Heart left ventricle (tissue), 16 donors: Measurements from ENCODE around the gene TMEM156. TPM values are rescaled to one million over a fixed set of nuclear protein-coding genes. Genes with fewer than 3 reads are reported as not detected.

Source experiments
- ATAC-seq, 4 donors: fragments of 200-7000 bp; cut with Tn5 transposase; one replicate each; pipeline ENCODE4 v1.9.1; 2020 to 2022; ENCODE audit warnings: moderate library complexity in 4 of 4, mild to moderate bottlenecking in 3 of 4, moderate number of reproducible peaks in 1 of 4
- DNase-seq, 5 donors: peaks; one replicate each; pipeline ENCODE4 v3.0.0-alpha.2; 2020
- H3K27ac ChIP-seq, 12 donors: fragments of 200-600 bp; sonication (generic) in 4 of 12; one replicate each; pipeline versions ENCODE4 v1.5.0 to v1.8.0; 2016 to 2022; ENCODE audit warnings: mild to moderate bottlenecking in 2 of 12
- H3K27me3 ChIP-seq, 9 donors: fragments of 200-600 bp; sonication (generic) in 2 of 9; one replicate each; pipeline versions ENCODE4 v1.5.1 to v1.8.0; 2016 to 2022; ENCODE audit warnings: mild to moderate bottlenecking in 3 of 9
- H3K36me3 ChIP-seq, 9 donors: fragments of 200-600 bp; sonication (generic) in 2 of 9; one replicate each; pipeline versions ENCODE4 v1.5.0 to v1.8.0; 2018 to 2022; ENCODE audit warnings: mild to moderate bottlenecking in 2 of 9
- H3K4me1 ChIP-seq, 12 donors: fragments of 200-600 bp; sonication (generic) in 4 of 12; one replicate each; pipeline versions ENCODE4 v1.5.0 to v1.8.0; 2016 to 2022; ENCODE audit warnings: mild to moderate bottlenecking in 3 of 12
- H3K4me3 ChIP-seq, 12 donors: fragments of 200-600 bp; sonication (generic) in 4 of 12; one replicate each; pipeline versions ENCODE4 v1.5.0 to v1.8.0; 2017 to 2022; ENCODE audit warnings: mild to moderate bottlenecking in 9 of 12, moderate library complexity in 4 of 12
- H3K9me3 ChIP-seq, 12 donors: fragments of 200-600 bp; sonication (generic) in 4 of 12; one replicate each; pipeline versions ENCODE4 v1.5.0 to v1.8.0; 2016 to 2022; ENCODE audit warnings: mild to moderate bottlenecking in 1 of 12
- CTCF ChIP-seq, 12 donors: fragments of 200-600 bp; sonication (generic) in 4 of 12; IDR thresholded peaks; one replicate each; pipeline versions ENCODE4 v1.5.0 to v1.8.0; 2018 to 2022; ENCODE audit warnings: antibody characterized with exemption in 12 of 12, mild to moderate bottlenecking in 5 of 12
- POLR2A ChIP-seq, 2 donors: fragments of 450-650 bp; IDR thresholded peaks; one replicate each; pipeline ENCODE4 v1.6.1; 2017; ENCODE audit warnings: antibody characterized with exemption in 2 of 2, mild to moderate bottlenecking in 2 of 2, moderate library complexity in 2 of 2
- WGBS, 4 donors: extraction: QIAGEN DNeasy Blood & Tissue Kit in 2 of 4; methylation state at CpG; one replicate each; pipeline versions ENCODE4 v1.1.5 to v1.1.7; 2013 to 2018; 5-methylcytosine and 5-hydroxymethylcytosine counted together
- intact Hi-C, 10 donors: fragments of 100-400 bp; cut with DNase I; formaldehyde crosslinking; loops; one replicate each; pipeline versions ENCODE4 v1.11.1 to v1.14.2; 2022
- polyA plus RNA-seq, 2 donors: library from polyadenylated mRNA; stranded (reverse); fragments of 200-250 nt; gene quantifications; one replicate each; pipeline ENCODE4 v1.2.3, GENCODE V29; 2013
- total RNA-seq, 9 donors: library from RNA; depleted of rRNA in 2 of 9; stranded (reverse); fragments of >200 nt in 2 of 9; fragmentation: NEBNext Ultra II Directional in 3 of 9; extraction: Animal tissue kit (Norgen Biotek cat#: 25700) in 3 of 9; gene quantifications; one replicate each; pipeline versions ENCODE4 v1.1.0 to v1.2.4, GENCODE V29; 2016 to 2023
- donor health status: ischemic (EF 13 %, LVEDD 7.1; RV severe dilation, severe dysfunction).
- donor health status: healthy with polysubstance abuse.
- donor health status: DM: no; HTN: yes; CAD: no.
- donor health status: DM: no; HTN: no; CAD: no.
- donor health status: ischemic (EF 25% LVEDD 6.9; RV normal size, moderate dysfunction).
- donor health status: ischemic (EF 25% LVEDD 5.7; RV mildly dilated, moderate dysfunction).
- donor health status: healthy.
- donor health status: DM: yes; HTN: yes; CAD: no.
- donor health status: ischemic (EF 35%, LVEDD 5.7; RV mildly dilated, moderate dysfunction).
- donor health status: nonischemic (EF 11% LVEDD 7.7; RV severe dilation, severe dysfunction).
- donor health status: DM: yes; HTN: yes; CAD: no.
- donor health status: PGD.
- donor health status: ischemic (EF 29% LVEDD 5.4; RV normal size, mild dysfunction).
- donor health status: nonischemic (EF 23%, LVEDD 6.1; RV moderate dilation, normal function).

TMEM156 gene
- total and polyA plus RNA-seq, 11 donors: 0.06 to 2.3 (median 0.14) TPM; not detected in 8

DNA sequence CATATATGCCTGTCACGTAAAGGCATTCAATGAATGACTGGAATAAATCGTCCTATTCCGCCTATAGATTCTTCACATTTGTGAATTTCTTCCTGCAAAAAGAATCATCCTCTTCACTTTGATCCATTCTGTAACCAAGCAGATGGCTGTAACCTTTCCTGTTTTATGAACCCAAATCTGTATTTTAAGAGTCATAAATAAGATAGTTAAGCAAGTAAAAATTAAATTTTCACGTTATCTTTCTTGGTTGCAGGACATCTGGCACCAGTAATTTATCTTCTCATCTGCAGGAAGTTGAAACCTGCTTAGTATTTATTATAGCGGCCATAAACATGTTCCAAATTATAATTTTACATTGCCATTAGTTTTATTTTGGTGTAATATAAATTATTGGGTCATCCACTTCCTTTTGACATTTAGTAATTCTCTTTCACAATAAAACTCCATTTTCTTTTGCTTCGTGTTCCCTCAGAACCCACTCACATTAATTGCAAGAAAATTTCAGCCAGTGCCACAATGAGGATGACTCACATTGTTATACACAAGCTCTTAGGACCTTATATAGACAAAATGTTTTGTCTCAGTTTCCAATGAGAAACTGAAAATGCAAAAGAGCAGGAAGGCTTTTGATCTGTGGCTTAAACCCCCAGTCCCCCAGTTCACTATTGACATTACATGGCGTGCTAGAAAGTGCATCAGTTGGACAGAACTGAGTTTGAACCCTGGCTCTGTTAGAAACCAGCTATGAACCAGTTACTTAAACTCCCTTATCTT is 51.1 kb downstream of the TMEM156 start:
- no peaks in the 10 kb centered on the region for H3K27me3 ChIP-seq
- no peaks in the 10 kb centered on the region for H3K9me3 ChIP-seq
- WGBS, 4 donors: 67 to 79% (median 77%) methylated on average over 7 of the region's 7 CpGs
- ATAC-seq: no peak
- TF ChIP-seq CTCF (IDR thresholded peaks at IDR 0.05) (no peak), POLR2A (IDR thresholded peaks at IDR 0.05) (no peak)
- H3K4me3 ChIP-seq: no peak overlapping the region
- no peak overlapping the region for H3K27ac ChIP-seq
- no peaks in the 10 kb centered on the region for H3K36me3 ChIP-seq
- DNase-seq: no peak
- H3K4me1 ChIP-seq: peaks cover 0 to 1% (median 0%) of the 10 kb centered on the region in 12 donors
- intact Hi-C loops: no loop called here

DNA sequence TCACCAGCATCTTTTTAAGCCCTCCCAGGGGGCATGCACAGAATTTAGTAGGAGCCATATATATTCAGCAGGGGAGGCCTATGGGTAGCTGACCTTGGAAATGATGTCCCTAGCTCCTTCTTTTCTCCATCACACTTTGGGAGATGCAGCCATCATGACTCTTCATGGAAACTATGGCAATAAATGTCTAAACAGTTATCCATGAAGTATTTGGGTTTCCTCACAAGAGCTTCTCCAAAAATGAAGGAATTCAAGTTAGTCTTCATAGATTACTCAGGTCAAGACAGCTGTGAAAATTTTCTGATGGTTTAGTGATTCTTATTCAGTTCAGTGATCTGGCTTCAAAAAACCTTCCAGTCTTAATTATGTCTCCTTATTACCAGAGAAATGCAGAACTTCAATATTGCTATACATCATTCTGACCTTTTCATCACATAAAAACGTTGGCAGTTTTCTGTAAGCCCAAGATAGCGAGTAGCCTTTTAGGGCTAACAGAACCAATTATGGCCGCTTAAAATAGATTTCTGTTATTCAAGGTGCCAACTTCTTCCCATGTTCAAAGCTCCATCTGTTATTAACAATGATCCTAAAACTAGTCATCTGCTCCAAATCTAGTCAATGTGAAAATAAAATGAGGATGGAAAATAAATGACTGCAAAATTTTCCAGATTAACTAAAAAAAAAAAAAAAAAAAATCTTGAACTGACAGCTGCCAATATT is 52.5 kb downstream of the TMEM156 start:
- no peaks in the 10 kb centered on the region for H3K4me1 ChIP-seq
- intact Hi-C loops: no loop called here
- TF ChIP-seq CTCF (IDR thresholded peaks at IDR 0.05) (no peak), POLR2A (IDR thresholded peaks at IDR 0.05) (no peak)
- H3K4me3 ChIP-seq: no peak overlapping the region
- H3K36me3 ChIP-seq: no peaks in the 10 kb centered on the region
- H3K27me3 ChIP-seq: no peaks in the 10 kb centered on the region
- DNase-seq: no peak
- WGBS, 4 donors: 77 to 85% (median 83%) methylated on average over 3 of the region's 3 CpGs
- ATAC-seq: no peak
- no peak overlapping the region for H3K27ac ChIP-seq
- H3K9me3 ChIP-seq: no peaks in the 10 kb centered on the region

DNA sequence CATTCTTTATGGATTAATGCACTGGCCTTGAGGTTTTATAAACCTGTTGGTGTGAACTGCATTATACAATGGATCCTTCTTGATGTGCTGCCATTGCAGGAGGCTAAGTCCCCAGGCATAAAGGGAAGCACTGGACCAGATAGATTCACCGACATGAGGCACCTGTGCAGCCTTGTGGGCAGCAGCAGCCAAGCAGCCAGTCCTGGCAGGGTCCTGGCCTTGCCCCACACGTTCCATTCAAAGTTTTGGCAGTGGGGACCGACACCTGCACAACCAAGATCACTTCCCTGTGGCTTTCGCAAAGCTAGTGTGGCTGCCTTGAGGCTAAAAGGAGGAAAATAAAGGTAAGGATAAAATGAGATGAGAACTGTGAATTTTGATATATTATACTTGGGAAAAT is 53.1 kb downstream of the TMEM156 start:
- Histone ChIP-seq H3K9me3 (no peaks in the 10 kb centered on the region), H3K4me3 (no peak overlapping the region), H3K27me3 (no peaks in the 10 kb centered on the region), H3K27ac (no peak overlapping the region), H3K36me3 (no peaks in the 10 kb centered on the region), H3K4me1 (no peaks in the 10 kb centered on the region)
- DNase-seq: no peak
- TF ChIP-seq CTCF (IDR thresholded peaks at IDR 0.05) (no peak), POLR2A (IDR thresholded peaks at IDR 0.05) (no peak)
- ATAC-seq: no peak
- 88 to 96% (median 88%) methylated on average over 4 of the region's 4 CpGs for WGBS, 4 donors
- intact Hi-C loops: no loop called here

DNA sequence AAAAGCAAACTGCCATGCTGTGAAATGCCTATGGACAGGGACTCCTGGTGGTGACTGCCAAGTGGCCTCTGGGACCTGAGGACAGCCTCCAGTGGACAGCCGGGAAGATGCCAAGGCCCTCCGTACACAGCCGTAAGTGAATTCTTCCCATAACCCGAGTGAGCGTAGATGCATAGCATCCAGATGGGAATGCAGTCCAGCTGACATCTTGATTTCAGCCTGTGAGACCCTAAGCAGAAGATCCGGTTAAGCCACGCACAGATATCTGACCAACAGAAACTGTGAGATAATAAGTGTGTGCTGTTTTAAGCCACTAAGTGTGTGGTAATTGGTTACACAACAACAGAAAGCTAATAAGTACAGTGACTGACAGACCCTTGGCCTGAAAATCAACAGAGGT is 55.9 kb downstream of the TMEM156 start:
- 80 to 92% (median 89%) methylated on average over 7 of the region's 7 CpGs for WGBS, 4 donors
- no peak for ATAC-seq

More for the DNA sequence above, 55.9 kb downstream of the TMEM156 start:
- no peaks in the 10 kb centered on the region for H3K9me3 ChIP-seq
- intact Hi-C loops: no loop called here
- no peak overlapping the region for H3K4me3 ChIP-seq
- no peak for TF ChIP-seq CTCF (IDR thresholded peaks at IDR 0.05)
- TF ChIP-seq POLR2A (IDR thresholded peaks at IDR 0.05): no peak
- H3K36me3 ChIP-seq: no peaks in the 10 kb centered on the region
- no peaks in the 10 kb centered on the region for H3K4me1 ChIP-seq
- DNase-seq: no peak
- H3K27ac ChIP-seq: no peak overlapping the region
- no peaks in the 10 kb centered on the region for H3K27me3 ChIP-seq
